ENCODE results near the gene GCK. TPM values are rescaled to one million over a fixed set of nuclear protein-coding genes. Genes with fewer than 3 reads are reported as not detected.
"Not testable (repeated sequence)": the region's sequence is repeated elsewhere in the genome, so short reads cannot be mapped to it uniquely, and the experiment has no call there.

Gene GCK
- polyA plus RNA-seq, 3 donors from 2014 or later: not detected

- Mint-ChIP-seq H3K4me3 (no peak overlapping the region), H3K27me3 (ENCODE audit: low read depth in 3 of 3) (peaks cover 0 to 7% (median 5%) of the 10 kb centered on the region in 3 donors), H3K4me1 (no peaks in the 10 kb centered on the region), H3K27ac (no peak overlapping the region), H3K36me3 (no peaks in the 10 kb centered on the region), H3K9me3 (no peaks in the 10 kb centered on the region)
- no peak for DNase-seq
Observed at GRCh38 chr7:44172803-44173424, 16.3 kb downstream of the GCK start.

GRCh38 chr7:44172352-44172751 is 16.9 kb downstream of the GCK start:
- H3K27ac Mint-ChIP-seq: no peak overlapping the region
- H3K4me1 Mint-ChIP-seq: no peaks in the 10 kb centered on the region
- no peak for DNase-seq
- no peak overlapping the region for H3K4me3 Mint-ChIP-seq
- H3K27me3 Mint-ChIP-seq (ENCODE audit: low read depth in 3 of 3): peaks cover 0 to 4% (median 3%) of the 10 kb centered on the region in 3 donors
- no peaks in the 10 kb centered on the region for H3K36me3 Mint-ChIP-seq
- no peaks in the 10 kb centered on the region for H3K9me3 Mint-ChIP-seq

DNA sequence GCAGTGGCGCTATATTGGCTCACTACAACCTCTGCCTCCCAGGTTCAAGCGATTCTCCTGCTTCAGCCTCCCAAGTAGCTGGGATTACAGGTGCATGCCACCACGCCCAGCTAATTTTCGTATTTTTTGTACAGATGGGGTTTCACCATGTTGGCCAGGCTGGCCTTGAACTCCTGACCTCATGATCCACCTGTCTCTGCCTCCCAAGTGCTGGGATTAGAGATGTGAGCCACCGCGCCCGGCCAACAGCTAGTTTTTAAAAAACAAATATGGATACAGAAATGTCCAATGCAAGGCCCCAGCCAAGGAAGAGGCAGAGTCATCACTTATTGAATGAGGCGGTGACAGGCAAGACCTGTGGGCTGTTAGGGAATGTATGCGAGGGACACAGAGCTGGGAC is 17.3 kb downstream of the GCK start:
- H3K4me3 Mint-ChIP-seq; H3K36me3 Mint-ChIP-seq; H3K9me3 Mint-ChIP-seq; DNase-seq; H3K27ac Mint-ChIP-seq; H3K4me1 Mint-ChIP-seq; H3K27me3 Mint-ChIP-seq (ENCODE audit: low read depth in 3 of 3): not testable (repeated sequence)

DNA sequence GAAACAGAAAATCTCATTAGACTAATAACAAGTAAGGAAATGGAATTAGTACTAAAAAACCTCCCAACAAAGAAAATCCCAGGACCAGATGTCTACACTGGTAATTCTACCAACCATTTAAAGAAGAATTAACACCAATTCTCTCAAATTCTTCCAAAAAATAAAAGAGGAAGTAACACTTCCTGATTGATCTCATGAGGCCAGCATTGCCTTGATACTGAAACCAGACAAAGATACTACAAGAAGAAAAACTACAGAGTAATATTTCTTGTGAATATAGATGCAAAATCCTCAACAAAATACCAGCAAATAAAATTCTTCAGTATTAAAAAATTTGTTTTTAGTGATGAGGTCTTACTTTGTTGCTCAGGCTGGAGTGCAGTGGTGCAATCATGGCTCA is 21.3 kb downstream of the GCK start:
- Mint-ChIP-seq H3K27ac (no peak overlapping the region), H3K27me3 (ENCODE audit: low read depth in 3 of 3) (peaks cover 0 to 2% (median 0%) of the 10 kb centered on the region in 3 donors), H3K4me1 (no peaks in the 10 kb centered on the region), H3K9me3 (no peaks in the 10 kb centered on the region), H3K4me3 (no peak overlapping the region), H3K36me3 (no peaks in the 10 kb centered on the region)
- DNase-seq: no peak

DNA sequence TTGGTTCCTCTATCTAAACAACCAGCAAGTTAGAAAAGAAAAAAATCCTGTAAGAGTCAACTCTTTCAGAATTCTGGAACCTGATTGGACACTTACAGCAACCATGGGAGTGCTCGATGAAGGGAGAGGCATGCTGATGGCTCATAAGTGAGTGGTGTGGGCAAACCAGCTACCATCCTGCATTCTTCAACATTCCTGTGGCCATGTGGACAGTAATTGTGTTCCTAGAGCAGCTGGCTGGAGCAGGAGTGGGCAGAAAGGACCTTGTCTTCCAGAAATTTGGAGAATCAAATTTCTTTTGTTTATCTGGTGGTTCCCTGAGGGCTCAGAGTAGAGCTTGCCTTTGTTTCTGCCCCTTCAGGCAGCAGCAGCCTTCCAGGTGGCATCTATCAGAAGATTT is 25.6 kb downstream of the GCK start:
- no peak for DNase-seq
- Mint-ChIP-seq H3K4me1 (no peaks in the 10 kb centered on the region), H3K9me3 (no peaks in the 10 kb centered on the region), H3K4me3 (no peak overlapping the region), H3K36me3 (no peaks in the 10 kb centered on the region), H3K27me3 (ENCODE audit: low read depth in 3 of 3) (peaks cover 0 to 6% (median 2%) of the 10 kb centered on the region in 3 donors), H3K27ac (no peak overlapping the region)

- Mint-ChIP-seq H3K4me1 (no peaks in the 10 kb centered on the region), H3K27ac (no peak overlapping the region), H3K4me3 (no peak overlapping the region), H3K27me3 (ENCODE audit: low read depth in 3 of 3) (peaks cover 0 to 6% (median 2%) of the 10 kb centered on the region in 3 donors), H3K9me3 (no peaks in the 10 kb centered on the region), H3K36me3 (no peaks in the 10 kb centered on the region)
- no peak for DNase-seq
Observed at GRCh38 chr7:44162785-44163395, 26.3 kb downstream of the GCK start.

GRCh38 chr7:44162179-44162578 is 27.1 kb downstream of the GCK start:
- H3K27me3 Mint-ChIP-seq (ENCODE audit: low read depth in 3 of 3): peaks cover 0 to 6% (median 2%) of the 10 kb centered on the region in 3 donors
- DNase-seq: no peak
- H3K36me3 Mint-ChIP-seq: no peaks in the 10 kb centered on the region
- H3K4me1 Mint-ChIP-seq: no peaks in the 10 kb centered on the region
- H3K9me3 Mint-ChIP-seq: no peaks in the 10 kb centered on the region
- no peak overlapping the region for H3K27ac Mint-ChIP-seq
- no peak overlapping the region for H3K4me3 Mint-ChIP-seq

GRCh38 chr7:44161371-44161770 is 27.9 kb downstream of the GCK start:
- no peak for DNase-seq
- Mint-ChIP-seq H3K27me3 (ENCODE audit: low read depth in 3 of 3) (peaks cover 0 to 6% (median 2%) of the 10 kb centered on the region in 3 donors), H3K4me1 (no peaks in the 10 kb centered on the region), H3K36me3 (no peaks in the 10 kb centered on the region), H3K9me3 (no peaks in the 10 kb centered on the region), H3K4me3 (no peak overlapping the region), H3K27ac (no peak overlapping the region)

DNA sequence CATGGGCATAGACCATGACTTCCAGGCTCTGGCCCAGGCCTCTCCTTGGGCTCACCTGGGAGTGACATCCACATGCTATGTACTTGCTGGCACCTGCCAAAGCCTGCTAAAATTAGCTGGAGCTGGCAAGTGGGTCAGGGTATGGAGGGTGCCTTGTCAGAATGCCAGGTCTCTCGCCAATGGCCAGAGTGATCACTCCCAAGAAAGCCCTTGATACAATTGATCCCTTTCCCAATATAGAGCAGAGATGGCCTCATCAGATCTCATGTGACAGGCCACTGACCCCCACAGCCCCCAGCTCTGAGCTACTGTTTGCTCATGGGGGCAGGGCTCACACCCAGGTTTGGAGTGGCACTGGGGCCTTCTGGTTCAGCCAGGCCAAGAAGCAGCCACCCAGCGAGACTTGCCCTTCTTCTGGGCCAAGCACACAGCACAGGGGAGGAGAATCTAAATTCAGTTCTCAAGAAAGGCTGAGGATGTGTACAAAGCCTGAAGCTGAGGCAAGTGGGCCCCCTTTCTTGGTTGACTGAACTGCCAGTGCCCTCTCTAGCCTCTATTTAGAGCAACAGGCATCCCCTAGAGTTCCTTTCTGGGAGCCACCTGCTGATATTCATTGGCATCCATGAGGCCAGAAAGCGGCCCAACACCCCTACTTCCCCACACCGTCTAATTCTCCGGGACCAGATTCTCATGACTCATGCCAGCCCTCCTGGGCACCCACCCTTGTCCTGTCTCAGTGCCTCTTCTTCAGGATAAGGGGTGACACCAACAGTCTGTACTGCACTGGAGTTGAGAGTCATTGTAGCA is 29.2 kb downstream of the GCK start:
- DNase-seq: no peak
- no peaks in the 10 kb centered on the region for H3K4me1 Mint-ChIP-seq
- no peaks in the 10 kb centered on the region for H3K9me3 Mint-ChIP-seq
- no peak overlapping the region for H3K4me3 Mint-ChIP-seq
- H3K27me3 Mint-ChIP-seq (ENCODE audit: low read depth in 3 of 3): peaks cover 0 to 6% (median 2%) of the 10 kb centered on the region in 3 donors
- no peak overlapping the region for H3K27ac Mint-ChIP-seq
- no peaks in the 10 kb centered on the region for H3K36me3 Mint-ChIP-seq

DNA sequence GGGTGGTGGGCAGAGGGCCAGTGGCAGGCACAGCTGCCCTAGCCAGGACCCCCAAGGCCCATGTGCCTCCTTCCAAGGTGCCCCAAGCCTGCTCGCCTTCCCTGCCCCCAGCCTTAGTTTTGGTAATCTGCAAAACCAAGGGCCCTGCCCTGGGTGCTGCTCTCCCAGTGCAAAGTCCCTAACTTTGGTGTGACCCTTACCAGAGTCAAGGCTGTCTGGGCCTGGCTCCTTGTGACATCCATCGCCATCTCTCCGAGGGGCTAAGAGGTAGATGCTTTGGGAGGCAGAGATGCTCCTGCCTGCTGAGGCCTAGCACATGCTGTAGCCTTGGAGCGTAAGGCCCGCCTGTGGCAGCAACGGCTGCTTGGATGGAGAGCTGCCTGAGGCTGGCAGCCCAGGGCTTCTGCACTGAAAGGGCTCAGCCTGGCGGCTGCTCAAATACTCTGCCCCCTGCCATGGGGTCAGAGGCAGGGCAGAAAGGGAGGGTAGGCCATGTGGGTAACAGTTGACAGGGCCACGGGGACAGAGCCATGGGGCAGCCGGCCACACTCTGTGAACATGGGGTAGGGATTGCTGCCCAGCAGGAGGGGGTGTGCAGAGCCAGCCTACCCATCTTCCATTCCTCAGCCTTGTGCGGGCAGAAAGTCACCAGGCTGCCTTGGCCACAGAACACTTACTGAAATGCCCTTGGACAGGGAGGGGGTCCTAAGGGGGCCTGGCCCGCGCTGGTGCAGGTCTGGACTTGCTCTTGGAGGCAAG is 30.2 kb downstream of the GCK start:
- no peaks in the 10 kb centered on the region for H3K9me3 Mint-ChIP-seq
- H3K36me3 Mint-ChIP-seq: no peaks in the 10 kb centered on the region
- no peak overlapping the region for H3K27ac Mint-ChIP-seq
- no peaks in the 10 kb centered on the region for H3K4me1 Mint-ChIP-seq
- no peak overlapping the region for H3K4me3 Mint-ChIP-seq
- peaks cover 0 to 4% (median 2%) of the 10 kb centered on the region in 3 donors for H3K27me3 Mint-ChIP-seq (ENCODE audit: low read depth in 3 of 3)
- no peak for DNase-seq

DNA sequence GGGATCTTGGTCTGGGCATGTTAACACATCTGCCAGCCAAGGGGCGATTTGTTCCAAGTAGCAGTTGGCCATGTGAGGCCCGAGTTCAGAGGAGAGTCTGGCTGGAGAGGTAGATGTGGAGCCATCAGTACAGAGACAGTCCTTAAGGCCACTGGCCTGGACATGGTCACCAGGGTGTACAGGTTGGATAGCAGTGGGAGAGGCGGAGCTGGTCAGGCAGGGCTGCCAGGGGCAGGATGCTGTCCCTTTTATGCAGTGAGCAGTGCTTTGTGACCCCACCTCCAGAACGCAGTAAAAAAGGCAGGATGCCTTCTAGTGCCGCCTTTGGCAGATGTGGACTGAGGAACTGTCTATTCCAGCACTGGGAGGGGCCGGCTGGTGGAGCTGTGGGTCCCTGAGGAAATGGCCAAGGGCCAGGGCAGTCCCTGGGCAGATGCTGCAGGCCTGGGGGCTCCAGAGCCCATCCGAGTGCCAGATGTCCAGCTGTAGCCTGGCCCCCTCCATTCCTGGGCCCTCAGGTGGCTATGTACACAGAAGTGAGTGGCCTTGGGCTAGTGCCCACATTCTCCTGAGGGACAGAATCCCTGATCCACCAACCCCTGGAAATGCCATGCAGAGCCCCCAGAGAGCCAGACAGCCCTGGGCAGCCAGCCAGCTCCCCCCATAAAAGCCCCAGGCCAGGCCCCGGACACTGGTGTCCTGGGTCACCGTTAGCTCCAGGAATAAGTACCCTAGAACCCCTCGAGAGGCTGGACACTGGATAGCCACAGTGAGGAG is 31.0 kb downstream of the GCK start:
- Mint-ChIP-seq H3K4me3 (no peak overlapping the region), H3K27ac (no peak overlapping the region), H3K27me3 (ENCODE audit: low read depth in 3 of 3) (peaks cover 0 to 4% (median 2%) of the 10 kb centered on the region in 3 donors), H3K9me3 (no peaks in the 10 kb centered on the region), H3K4me1 (no peaks in the 10 kb centered on the region), H3K36me3 (no peaks in the 10 kb centered on the region)
- DNase-seq: no peak

DNA sequence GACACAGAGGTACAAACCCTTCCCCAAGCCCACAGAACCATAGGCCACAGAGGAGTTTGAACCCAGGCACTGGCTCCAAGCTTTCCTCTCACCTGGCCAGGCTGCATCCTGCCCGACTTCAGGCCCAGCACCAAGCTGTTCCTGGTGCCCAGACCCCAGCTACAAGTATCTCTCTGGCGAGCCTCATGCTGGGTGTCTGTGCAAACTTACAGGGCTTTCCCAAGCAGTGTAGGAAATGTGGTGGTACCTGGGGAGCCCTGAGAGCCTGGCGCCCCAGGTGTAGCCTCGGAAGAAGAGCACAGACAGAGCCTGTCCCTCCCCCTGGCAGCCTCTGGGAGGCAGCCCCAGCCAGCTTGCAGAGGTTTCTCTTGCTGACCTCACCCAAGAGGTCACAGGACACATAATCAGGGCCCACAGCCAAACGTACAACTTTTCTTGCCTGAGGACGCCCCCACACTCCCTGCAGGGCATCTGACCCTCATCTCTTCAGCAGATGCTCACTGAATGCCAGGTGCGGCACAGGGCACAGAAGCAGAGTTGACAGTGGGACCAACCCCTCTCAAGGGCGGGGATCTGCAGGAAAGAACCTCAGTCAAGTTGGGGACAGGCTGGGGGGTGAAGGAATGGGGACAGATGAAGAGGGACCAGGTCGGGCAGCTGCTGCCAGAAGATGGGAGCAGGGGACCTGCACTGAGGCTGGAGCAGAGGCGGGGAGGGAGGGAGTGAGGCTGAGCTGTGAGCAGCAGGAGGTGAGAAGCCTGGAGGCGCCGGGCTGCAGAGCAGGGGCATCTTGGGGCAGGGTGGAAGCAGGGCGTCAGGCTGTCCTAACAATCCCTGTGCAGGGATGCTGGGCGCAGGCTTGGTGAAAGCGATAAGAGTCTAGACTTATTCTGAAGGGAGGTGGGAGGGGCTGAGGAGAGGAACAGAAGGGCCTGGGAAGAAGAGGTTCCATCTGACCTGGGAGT is 31.8 kb downstream of the GCK start:
- no peak overlapping the region for H3K4me3 Mint-ChIP-seq
- H3K27me3 Mint-ChIP-seq (ENCODE audit: low read depth in 3 of 3): no peaks in the 10 kb centered on the region
- no peak overlapping the region for H3K27ac Mint-ChIP-seq
- no peaks in the 10 kb centered on the region for H3K36me3 Mint-ChIP-seq
- H3K9me3 Mint-ChIP-seq: no peaks in the 10 kb centered on the region
- no peaks in the 10 kb centered on the region for H3K4me1 Mint-ChIP-seq
- no peak for DNase-seq
